Naive thymus-derived CD4-positive, alpha-beta T cell (primary cell): Measurements from ENCODE around the gene SLC39A2. TPM values are rescaled to one million over a fixed set of nuclear protein-coding genes. Genes with fewer than 3 reads are reported as not detected.

ENCODE experiments used
- ATAC-seq: fragments of 150-1000 bp; cut with Tn5 transposase; 2 replicates; pipeline ENCODE4 v1.10.0; 2021; ENCODE audit warnings: mild to moderate bottlenecking, moderate library complexity
- CTCF ChIA-PET: fragments of 350-600 bp; sonication (Branson Sonifier 250); formaldehyde crosslinking; loops from one replicate; lab custom pipeline; 2021; ENCODE audit warnings: antibody characterized with exemption; lab: Charles Lee
- POLR2A ChIA-PET: fragments of 350-600 bp; sonication (Branson Sonifier 250); formaldehyde crosslinking; loops from one replicate; lab custom pipeline; 2021; ENCODE audit warnings: antibody characterized with exemption, inconsistent platforms; lab: Charles Lee
- DNase-seq, 9 donors: peaks; one replicate each; pipeline versions ENCODE4 v3.0.0 to v3.0.0-alpha.2; 2020 to 2022; ENCODE audit warnings: mixed read lengths in 1 of 9
- H3K27ac ChIP-seq: one replicate; pipeline ENCODE4 v1.7.0; 2013; ENCODE audit warnings: mild to moderate bottlenecking, low read depth, low read length, moderate library complexity
- H3K27me3 ChIP-seq, 2 donors: one replicate each; pipeline ENCODE4 v1.7.0; 2013; ENCODE audit warnings: low read length in 2 of 2, mild to moderate bottlenecking in 2 of 2, moderate library complexity in 2 of 2; ENCODE audit not compliant: control insufficient read depth in 2 of 2, insufficient read depth in 2 of 2
- H3K36me3 ChIP-seq, 3 experiments: 1 replicate in 2 of 3; 2 replicates in 1 of 3; pipeline ENCODE4 v1.7.0; 2013; ENCODE audit warnings: low read length in 3 of 3, mild to moderate bottlenecking in 3 of 3, moderate library complexity in 1 of 3; ENCODE audit not compliant: insufficient read depth in 3 of 3, control insufficient read depth in 2 of 3
- H3K4me1 ChIP-seq, 2 donors: one replicate each; pipeline ENCODE4 v1.7.0; 2013; ENCODE audit warnings: low read length in 2 of 2, mild to moderate bottlenecking in 2 of 2, moderate library complexity in 1 of 2; ENCODE audit not compliant: control insufficient read depth in 2 of 2, insufficient read depth in 2 of 2
- H3K4me3 ChIP-seq: 2 replicates; pipeline ENCODE4 v1.7.0; 2013; ENCODE audit warnings: mild to moderate bottlenecking, low read length
- H3K9me3 ChIP-seq, 3 experiments: 1 replicate in 2 of 3; 2 replicates in 1 of 3; pipeline ENCODE4 v1.7.0; 2013; ENCODE audit warnings: low read length in 3 of 3; ENCODE audit not compliant: control insufficient read depth in 2 of 3
- H3K27ac Mint-ChIP-seq, 9 donors: one replicate each; pipeline ENCODE4 v1.8.0; 2020 to 2022; ENCODE audit warnings: mixed read lengths in 9 of 9, mild to moderate bottlenecking in 8 of 9, moderate library complexity in 5 of 9, inconsistent platforms in 2 of 9
- H3K27me3 Mint-ChIP-seq, 5 donors: one replicate each; pipeline ENCODE4 v1.8.0; 2021 to 2022; ENCODE audit warnings: mixed read lengths in 5 of 5, mild to moderate bottlenecking in 1 of 5
- H3K36me3 Mint-ChIP-seq, 5 donors: one replicate each; pipeline ENCODE4 v1.8.0; 2020 to 2022; ENCODE audit warnings: mixed read lengths in 5 of 5, mild to moderate bottlenecking in 3 of 5, inconsistent platforms in 1 of 5
- H3K4me1 Mint-ChIP-seq, 7 donors: one replicate each; pipeline ENCODE4 v1.8.0; 2020 to 2022; ENCODE audit warnings: mixed read lengths in 7 of 7, mild to moderate bottlenecking in 3 of 7, inconsistent platforms in 1 of 7
- H3K4me3 Mint-ChIP-seq, 10 donors: one replicate each; pipeline ENCODE4 v1.8.0; 2020 to 2022; ENCODE audit warnings: mild to moderate bottlenecking in 10 of 10, mixed read lengths in 10 of 10, moderate library complexity in 6 of 10, inconsistent platforms in 2 of 10
- H3K9me3 Mint-ChIP-seq, 11 donors: one replicate each; pipeline ENCODE4 v1.8.0; 2020 to 2022; ENCODE audit warnings: mixed read lengths in 11 of 11, mild to moderate bottlenecking in 4 of 11, inconsistent platforms in 1 of 11, moderate library complexity in 1 of 11
- intact Hi-C, 2 donors: fragments of 100-400 bp; cut with micrococcal nuclease; formaldehyde crosslinking; loops; one replicate each; pipeline ENCODE4 v1.15.1; 2023
- polyA plus RNA-seq, 2 donors: library from polyadenylated mRNA; unstranded; fragments of 300-500 nt; fragmentation: Illumina TruSeq; gene quantifications; one replicate each; pipeline ENCODE4 v1.2.3, GENCODE V29; 2021
- total RNA-seq, 6 experiments: library from RNA in 5 of 6; stranded (reverse) in 5 of 6; gene quantifications; 1 replicate in 5 of 6; 2 replicates in 1 of 6; pipeline ENCODE4 v1.2.3 and lab custom pipeline; 2021 to 2026

Gene SLC39A2
- total and polyA plus RNA-seq, 7 experiments from 2014 or later = 0.36 to 0.81 TPM; not detected in 5

DNA sequence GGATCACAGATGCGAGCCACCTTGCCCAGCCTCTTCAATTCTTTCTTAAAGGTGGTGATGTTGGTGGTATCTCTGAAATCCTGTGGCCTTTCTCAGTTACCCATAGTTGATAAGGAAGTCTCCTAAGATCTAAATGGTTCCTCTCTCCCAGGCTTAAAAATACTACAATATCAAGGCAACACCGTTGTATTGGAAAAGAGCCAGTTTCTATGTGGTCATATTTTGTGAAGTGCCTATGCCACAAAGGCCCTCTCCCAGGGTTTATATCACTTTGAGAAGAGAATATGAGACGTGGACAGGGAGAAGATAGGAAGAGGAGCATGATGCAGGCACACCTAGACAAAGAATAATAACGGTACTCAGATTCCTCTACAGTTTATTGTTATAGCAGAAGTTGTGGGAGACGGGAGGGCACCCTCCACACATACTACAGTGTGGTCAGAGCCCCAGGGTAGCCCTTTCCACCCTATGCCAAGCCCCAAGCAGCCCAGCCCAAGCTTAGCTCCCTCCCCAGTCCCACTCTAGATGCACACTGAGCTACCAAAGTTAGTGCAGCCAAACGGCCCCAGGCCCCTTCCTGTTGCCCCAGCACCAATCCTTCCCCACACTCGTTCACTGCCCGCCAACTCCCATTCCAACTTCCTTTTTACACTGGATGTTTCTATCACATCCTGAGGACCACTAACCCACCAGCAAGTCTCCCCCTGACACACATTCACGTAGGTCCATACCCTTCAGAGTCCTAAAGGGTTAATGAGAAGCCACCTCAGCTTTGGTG lies 17.5 kb downstream of the SLC39A2 start:
- H3K4me3 Mint-ChIP-seq = no peak overlapping the region
- H3K27me3 Mint-ChIP-seq = peaks cover 6 to 23% (median 15%) of the 10 kb centered on the region in 5 donors
- ChIA-PET CTCF (interaction anchor here (3.7 to 12.0 kb wide), 5 partner anchors 13 to 90 kb away, joined by 21 to 178 read pairs (median 132); partner anchors contain the start of genes RNASE13, RNASE7 and TPPP2), POLR2A (interaction anchor here (2.8 kb wide), 1 partner anchor 23 kb away, joined by 21 read pairs; no protein-coding TSS in a partner anchor)
- DNase-seq (no peak), ATAC-seq (no peak)
- H3K27ac ChIP-seq = no peak overlapping the region
- peaks cover 0 to 38% (median 19%) of the 10 kb centered on the region in 5 donors for H3K36me3 Mint-ChIP-seq
- no peaks in the 10 kb centered on the region for H3K27me3 ChIP-seq
- no peaks in the 10 kb centered on the region for H3K9me3 Mint-ChIP-seq
- H3K27ac Mint-ChIP-seq = peak overlapping the region in 1 of 9 donors; percentile 25
- H3K4me1 ChIP-seq = no peaks in the 10 kb centered on the region
- intact Hi-C loops = no loop called here
- H3K4me3 ChIP-seq = no peak overlapping the region
- peaks cover 0 to 41% (median 4%) of the 10 kb centered on the region in 3 experiments for H3K36me3 ChIP-seq
- peaks cover 0 to 5% (median 0%) of the 10 kb centered on the region in 7 donors for H3K4me1 Mint-ChIP-seq
- H3K9me3 ChIP-seq = no peaks in the 10 kb centered on the region

DNA sequence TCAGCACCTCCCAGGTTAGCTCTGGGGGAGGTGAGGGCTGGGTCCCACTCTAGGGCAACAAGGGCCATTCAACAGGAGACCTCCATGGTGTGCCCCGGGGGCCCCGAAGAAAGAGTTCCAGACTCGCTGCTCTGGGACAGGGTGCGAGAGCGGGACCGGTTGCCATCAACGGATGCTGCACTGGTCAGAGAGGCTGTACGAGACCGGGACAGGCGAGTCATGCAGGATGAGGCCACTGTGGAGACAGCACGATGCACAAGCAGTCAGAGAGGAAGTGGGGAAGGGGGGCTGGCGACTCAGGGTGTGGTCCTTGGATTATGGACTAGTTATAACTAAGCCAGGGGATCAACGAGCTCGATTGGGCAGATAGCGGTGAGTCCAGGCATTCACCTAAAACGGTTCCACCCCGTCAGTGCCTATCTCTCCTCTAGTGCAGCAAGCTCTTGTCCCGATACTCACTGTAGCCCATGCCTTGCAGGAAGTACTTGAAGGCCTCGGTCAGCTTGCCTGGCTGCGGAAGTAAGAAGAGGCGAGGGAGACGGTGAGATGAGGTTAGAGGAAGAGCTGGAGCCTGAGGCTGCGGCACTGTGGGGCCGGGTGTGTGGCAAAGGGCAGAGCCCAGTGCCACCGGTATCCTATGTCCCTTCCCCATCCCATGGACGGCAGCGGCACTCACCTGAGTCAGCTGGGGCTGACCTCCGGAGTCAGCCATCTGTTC lies 18.6 kb downstream of the SLC39A2 start:
- intact Hi-C loops = no loop called here
- POLR2A ChIA-PET = interaction anchor here (0.5 kb wide), 1 partner anchor 363 kb away, joined by 8 read pairs; no protein-coding TSS in a partner anchor
- Histone ChIP-seq H3K9me3 (no peaks in the 10 kb centered on the region), H3K4me3 (no peak overlapping the region), H3K27me3 (no peaks in the 10 kb centered on the region), H3K4me1 (no peaks in the 10 kb centered on the region), H3K36me3 (peaks cover 0 to 42% (median 4%) of the 10 kb centered on the region in 3 experiments), H3K27ac (no peak overlapping the region)
- no peaks in the 10 kb centered on the region for H3K9me3 Mint-ChIP-seq
- CTCF ChIA-PET = interaction anchor here (7.3 to 12.0 kb wide), 4 partner anchors 15 to 89 kb away, joined by 99 to 178 read pairs (median 145); partner anchors contain the start of genes RNASE13, RNASE7 and TPPP2
- H3K4me1 Mint-ChIP-seq = peaks cover 2 to 11% (median 6%) of the 10 kb centered on the region in 7 donors
- H3K27me3 Mint-ChIP-seq = peaks cover 0 to 23% (median 4%) of the 10 kb centered on the region in 5 donors
- no peak overlapping the region for H3K4me3 Mint-ChIP-seq
- H3K27ac Mint-ChIP-seq = no peak overlapping the region
- DNase-seq (no peak), ATAC-seq (peak; percentile 20)
- peaks cover 0 to 39% (median 19%) of the 10 kb centered on the region in 5 donors for H3K36me3 Mint-ChIP-seq

GRCh38 chr14:21018286-21018685 lies 19.2 kb downstream of the SLC39A2 start:
- intact Hi-C loops = no loop called here
- Mint-ChIP-seq H3K27me3 (peaks cover 0 to 24% (median 0%) of the 10 kb centered on the region in 5 donors), H3K36me3 (peaks cover 0 to 39% (median 19%) of the 10 kb centered on the region in 5 donors), H3K27ac (no peak overlapping the region), H3K4me1 (peaks cover 5 to 17% (median 11%) of the 10 kb centered on the region in 7 donors), H3K4me3 (no peak overlapping the region), H3K9me3 (no peaks in the 10 kb centered on the region)
- Histone ChIP-seq H3K9me3 (no peaks in the 10 kb centered on the region), H3K27ac (no peak overlapping the region), H3K4me3 (no peak overlapping the region), H3K4me1 (peaks cover 0 to under 1% of the 10 kb centered on the region in 2 donors), H3K36me3 (peaks cover 0 to 42% (median 4%) of the 10 kb centered on the region in 3 experiments), H3K27me3 (no peaks in the 10 kb centered on the region)
- DNase-seq = no peak
- ATAC-seq = no peak
- CTCF ChIA-PET = interaction anchor here (7.3 to 12.0 kb wide), 4 partner anchors 15 to 89 kb away, joined by 99 to 178 read pairs (median 145); partner anchors contain the start of genes RNASE13, RNASE7 and TPPP2
- POLR2A ChIA-PET = no interaction called here

GRCh38 chr14:21018781-21019180 lies 19.7 kb downstream of the SLC39A2 start:
- intact Hi-C loops = no loop called here
- Histone ChIP-seq H3K9me3 (no peaks in the 10 kb centered on the region), H3K4me3 (no peak overlapping the region), H3K36me3 (peaks cover 0 to 42% (median 4%) of the 10 kb centered on the region in 3 experiments), H3K4me1 (peaks cover 3 to 6% of the 10 kb centered on the region in 2 donors), H3K27me3 (no peaks in the 10 kb centered on the region), H3K27ac (no peak overlapping the region)
- ATAC-seq (no peak), DNase-seq (no peak)
- Mint-ChIP-seq H3K9me3 (no peaks in the 10 kb centered on the region), H3K27me3 (peaks cover 0 to 29% (median 0%) of the 10 kb centered on the region in 5 donors), H3K4me1 (peaks cover 6 to 22% (median 15%) of the 10 kb centered on the region in 7 donors), H3K4me3 (no peak overlapping the region), H3K27ac (peak overlapping the region in 1 of 9 donors; percentile 67), H3K36me3 (peaks cover 0 to 39% (median 19%) of the 10 kb centered on the region in 5 donors)
- ChIA-PET POLR2A (no interaction called here), CTCF (interaction anchor here (0.8 to 12.0 kb wide), 5 partner anchors 14 to 88 kb away, joined by 4 to 178 read pairs (median 132); partner anchors contain the start of genes RNASE13, RNASE7 and TPPP2)

GRCh38 chr14:21019366-21019765 lies 20.3 kb downstream of the SLC39A2 start:
- Mint-ChIP-seq H3K4me1 (peaks cover 7 to 28% (median 21%) of the 10 kb centered on the region in 7 donors), H3K4me3 (no peak overlapping the region), H3K9me3 (no peaks in the 10 kb centered on the region), H3K27ac (no peak overlapping the region), H3K36me3 (peaks cover 0 to 39% (median 19%) of the 10 kb centered on the region in 5 donors), H3K27me3 (peaks cover 0 to 31% (median 0%) of the 10 kb centered on the region in 5 donors)
- ATAC-seq (no peak), DNase-seq (no peak)
- Histone ChIP-seq H3K4me1 (peaks cover 7 to 12% of the 10 kb centered on the region in 2 donors), H3K27ac (no peak overlapping the region), H3K36me3 (peaks cover 0 to 42% (median 4%) of the 10 kb centered on the region in 3 experiments), H3K27me3 (no peaks in the 10 kb centered on the region), H3K4me3 (no peak overlapping the region), H3K9me3 (no peaks in the 10 kb centered on the region)
- ChIA-PET CTCF (interaction anchor here (0.8 to 12.0 kb wide), 6 partner anchors 13 to 87 kb away, joined by 4 to 178 read pairs (median 116); partner anchors contain the start of genes RNASE13, RNASE7 and TPPP2), POLR2A (no interaction called here)
- intact Hi-C loops = no loop called here
